Loucy (cell line): ENCODE results near the gene PPL.

Experiments
- CTCF ChIP-seq: fragments of 200-600 bp; sonication (generic); conservative IDR thresholded peaks from 2 replicates; pipeline ENCODE4 v1.5.1; 2014; ENCODE audit warnings: mild to moderate bottlenecking, antibody characterized with exemption, low read length
- EZH2phosphoT487 ChIP-seq: fragments of 200-600 bp; IDR thresholded peaks from 2 replicates; pipeline ENCODE4 v1.6.1; 2018; ENCODE audit warnings: antibody characterized with exemption, mild to moderate bottlenecking, moderate library complexity, borderline replicate concordance

DNA sequence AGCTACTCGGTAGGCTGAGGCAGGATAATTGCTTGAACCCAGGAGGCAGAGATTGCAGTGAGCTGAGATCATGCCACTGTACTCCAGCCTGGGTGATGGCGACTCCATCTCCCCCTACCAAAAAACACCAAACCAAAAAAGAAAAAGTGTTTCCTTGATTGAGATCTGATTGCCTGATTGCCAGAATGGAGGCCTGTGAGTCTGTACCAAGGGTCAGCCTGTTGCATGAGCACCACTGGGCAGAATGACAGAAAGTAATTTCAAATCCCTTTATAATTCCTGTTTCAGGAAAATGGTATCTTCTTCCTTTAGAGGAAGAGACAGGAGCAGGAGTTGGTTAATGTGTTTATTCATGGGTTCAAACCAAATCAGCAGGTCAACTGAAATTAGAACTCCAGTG lies 81.1 kb downstream of the PPL start:
- no peak for TF ChIP-seq CTCF
- TF ChIP-seq EZH2phosphoT487 = no peak
